Fibroblast of pulmonary artery (primary cell): ENCODE results near the gene OR13F1.
"Not testable (repeated sequence)": the region's sequence is repeated elsewhere in the genome, so short reads cannot be mapped to it uniquely, and the experiment has no call there.

Source experiments
- DNase-seq: peaks from one replicate; pipeline ENCODE4 v3.0.0-alpha.2; 2010; ENCODE audit warnings: low read depth
- H3K4me3 ChIP-seq: replicated peaks from 2 replicates; pipeline ENCODE4 v1.5.1; 2011; ENCODE audit warnings: low read depth, mild to moderate bottlenecking, control low read depth, low read length, moderate library complexity
- TF ChIP-seq, protein P1 (sequence below): IDR thresholded peaks from 2 replicates; pipeline ENCODE4 v1.5.1; 2011; ENCODE audit warnings: mild to moderate bottlenecking, control low read depth, low read length, inconsistent platforms; ENCODE audit errors: missing control alignments

OR13F1 gene

GRCh38 chr9:104503440-104503839 is 623 bp upstream of the OR13F1 start:
- TF ChIP-seq, protein P1, sequence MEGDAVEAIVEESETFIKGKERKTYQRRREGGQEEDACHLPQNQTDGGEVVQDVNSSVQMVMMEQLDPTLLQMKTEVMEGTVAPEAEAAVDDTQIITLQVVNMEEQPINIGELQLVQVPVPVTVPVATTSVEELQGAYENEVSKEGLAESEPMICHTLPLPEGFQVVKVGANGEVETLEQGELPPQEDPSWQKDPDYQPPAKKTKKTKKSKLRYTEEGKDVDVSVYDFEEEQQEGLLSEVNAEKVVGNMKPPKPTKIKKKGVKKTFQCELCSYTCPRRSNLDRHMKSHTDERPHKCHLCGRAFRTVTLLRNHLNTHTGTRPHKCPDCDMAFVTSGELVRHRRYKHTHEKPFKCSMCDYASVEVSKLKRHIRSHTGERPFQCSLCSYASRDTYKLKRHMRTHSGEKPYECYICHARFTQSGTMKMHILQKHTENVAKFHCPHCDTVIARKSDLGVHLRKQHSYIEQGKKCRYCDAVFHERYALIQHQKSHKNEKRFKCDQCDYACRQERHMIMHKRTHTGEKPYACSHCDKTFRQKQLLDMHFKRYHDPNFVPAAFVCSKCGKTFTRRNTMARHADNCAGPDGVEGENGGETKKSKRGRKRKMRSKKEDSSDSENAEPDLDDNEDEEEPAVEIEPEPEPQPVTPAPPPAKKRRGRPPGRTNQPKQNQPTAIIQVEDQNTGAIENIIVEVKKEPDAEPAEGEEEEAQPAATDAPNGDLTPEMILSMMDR, result no peak
- DNase-seq, result no peak
- H3K4me3 ChIP-seq, result no peak overlapping the region

GRCh38 chr9:104506565-104506964 is 2.5 kb downstream of the OR13F1 start:
- no peak for DNase-seq
- no peak overlapping the region for H3K4me3 ChIP-seq
- TF ChIP-seq, protein P1, result no peak

- no peak for DNase-seq
- TF ChIP-seq, protein P1, result no peak
- H3K4me3 ChIP-seq, result no peak overlapping the region
Observed at GRCh38 chr9:104514901-104515300, 10.8 kb downstream of the OR13F1 start.

DNA sequence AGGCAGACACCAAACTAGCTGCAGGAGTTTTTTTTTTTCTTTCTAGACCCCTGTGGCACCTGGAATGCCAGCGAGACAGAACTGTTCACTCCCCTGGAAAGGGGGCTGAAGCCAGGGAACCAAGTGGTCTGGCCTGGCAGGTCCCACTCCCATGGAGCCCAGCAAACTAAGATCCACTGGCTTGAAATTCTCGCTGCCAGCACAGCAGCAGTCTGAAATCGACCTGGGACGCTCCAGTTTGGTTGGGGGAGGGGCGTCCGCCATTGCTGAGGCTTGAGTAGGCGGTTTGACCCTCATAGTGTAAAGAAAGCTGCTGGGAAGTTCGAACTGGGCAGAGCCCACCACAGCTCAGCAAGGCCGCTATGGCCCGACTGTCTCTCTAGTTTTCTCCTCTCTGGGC is 16.2 kb downstream of the OR13F1 start:
- not testable (repeated sequence) for H3K4me3 ChIP-seq, DNase-seq

DNA sequence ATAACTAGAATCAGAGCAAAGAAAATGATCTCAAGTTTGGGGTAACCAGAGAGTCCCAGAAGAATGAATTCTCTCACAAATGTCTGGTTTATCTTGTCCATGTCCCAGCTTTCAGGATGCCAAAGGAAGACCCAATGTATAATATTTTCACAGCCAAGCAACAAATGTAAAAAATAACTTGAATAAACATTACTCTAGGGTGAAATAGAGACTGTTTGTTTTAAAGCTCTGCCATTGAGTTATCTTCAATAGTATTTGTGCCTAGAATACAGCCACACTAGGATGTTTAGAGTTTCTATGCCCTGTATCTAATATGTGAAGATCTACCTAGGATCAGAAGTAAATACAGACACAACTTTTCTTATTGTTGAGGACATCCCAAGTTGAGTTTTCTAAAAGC is 23.0 kb downstream of the OR13F1 start, which contains the start of gene OR13C4:
TSS of gene OR13C4 (minus strand) at position 101 of the 400 bp plus-strand sequence. CDS start at position 101, 0 bp downstream.
- TF ChIP-seq, protein P1, result no peak
- no peak for DNase-seq
- no peak within 1 kb of the TSS for H3K4me3 ChIP-seq

DNA sequence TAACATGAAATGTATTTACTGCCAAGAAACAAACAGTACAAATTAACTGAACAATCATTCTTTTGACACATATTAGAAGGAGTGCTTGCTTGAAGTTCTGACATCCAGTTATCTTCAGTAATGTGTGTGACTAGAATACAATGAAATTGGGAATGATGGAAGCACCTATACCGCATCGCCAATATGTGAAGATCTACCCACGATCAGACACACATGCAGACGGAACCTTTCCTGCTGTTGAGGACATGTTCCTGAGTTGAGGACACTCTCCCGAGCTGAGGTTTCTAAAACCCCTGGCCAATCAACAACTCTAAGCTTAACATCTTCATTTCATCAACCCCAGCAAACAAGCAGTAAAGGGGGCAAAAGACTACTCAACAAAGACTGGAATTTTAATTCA is 32.7 kb downstream of the OR13F1 start, which contains the start of gene OR13C3:
TSS of gene OR13C3 (minus strand) at position 101 of the 400 bp plus-strand sequence. CDS start 133 bp downstream, outside the sequence.
- DNase-seq, result no peak

GRCh38 chr9:104539275-104539674 is 35.2 kb downstream of the OR13F1 start:
- no peak for DNase-seq
- no peak overlapping the region for H3K4me3 ChIP-seq
- TF ChIP-seq, protein P1, result no peak

More for the DNA sequence above, 32.7 kb downstream of the OR13F1 start, which contains the start of gene OR13C3:
- H3K4me3 ChIP-seq, result no peak within 1 kb of the TSS
- TF ChIP-seq, protein P1, result no peak
